HG03469 (cell line): ENCODE measurements around the gene SULT2B1.
"Not testable (repeated sequence)": the region's sequence is repeated elsewhere in the genome, so short reads cannot be mapped to it uniquely, and the experiment has no call there.

Source experiments
- ATAC-seq: cut with Tn5 transposase; IDR thresholded peaks from one replicate; pipeline ENCODE4 v1.9.1; 2021; ENCODE audit warnings: mild to moderate bottlenecking, moderate library complexity, moderate number of reproducible peaks; ENCODE audit not compliant: unreplicated experiment

Gene SULT2B1

GRCh38 chr19:48618278-48618915 is 66.4 kb downstream of the SULT2B1 start:
- no peak for ATAC-seq

GRCh38 chr19:48618916-48619691 is 67.1 kb downstream of the SULT2B1 start, which contains the start of the genes RPL18 and SPHK2:
RPL18 (minus strand) TSS chr19:48619178; CDS start chr19:48619143, 35 bp downstream.
SPHK2 (plus strand) TSS chr19:48619506; CDS start chr19:48620515, 1,009 bp downstream.
- peak; percentile 64 for ATAC-seq

DNA sequence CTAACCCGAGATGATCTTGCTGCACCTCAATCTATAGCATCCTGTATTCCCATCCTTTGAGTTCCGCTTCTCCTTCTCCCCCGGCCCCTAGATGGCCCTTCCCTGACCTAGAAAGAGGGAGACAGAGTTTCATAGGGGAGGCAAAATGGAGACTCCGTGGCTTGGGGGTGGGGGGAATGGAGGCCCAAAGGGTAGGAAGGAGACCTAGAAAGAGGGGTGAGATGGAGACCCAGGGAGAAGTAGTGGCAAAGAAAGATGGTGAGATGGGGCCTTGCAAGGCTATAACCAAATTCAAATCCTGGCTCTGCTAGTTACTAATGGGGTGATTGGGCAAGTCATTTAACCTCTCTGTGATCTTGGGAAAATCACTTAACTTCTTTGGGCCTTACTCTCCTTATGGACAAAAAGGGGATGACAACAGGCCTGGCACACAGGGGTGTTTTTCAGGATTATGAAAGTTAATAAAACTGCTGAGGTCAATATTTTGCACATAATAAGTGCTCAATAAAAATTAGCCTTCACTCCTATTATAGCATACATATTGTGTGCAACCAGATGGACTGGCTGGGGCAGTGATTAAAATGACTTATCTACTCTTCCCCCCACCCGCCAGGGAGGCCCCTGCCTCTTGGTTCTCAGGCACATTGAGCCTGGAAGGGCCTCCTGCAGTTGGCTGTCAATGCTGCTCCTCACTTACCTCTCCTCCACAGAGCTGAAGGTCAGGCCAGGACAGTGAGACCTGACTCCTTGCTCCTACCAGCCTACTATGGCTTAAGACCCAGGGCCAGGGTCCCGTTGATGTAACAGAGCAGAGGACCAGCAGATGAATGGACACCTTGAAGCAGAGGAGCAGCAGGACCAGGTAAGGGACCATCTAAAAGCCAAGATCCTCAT is 68.0 kb downstream of the SULT2B1 start:
- no peak for ATAC-seq

DNA sequence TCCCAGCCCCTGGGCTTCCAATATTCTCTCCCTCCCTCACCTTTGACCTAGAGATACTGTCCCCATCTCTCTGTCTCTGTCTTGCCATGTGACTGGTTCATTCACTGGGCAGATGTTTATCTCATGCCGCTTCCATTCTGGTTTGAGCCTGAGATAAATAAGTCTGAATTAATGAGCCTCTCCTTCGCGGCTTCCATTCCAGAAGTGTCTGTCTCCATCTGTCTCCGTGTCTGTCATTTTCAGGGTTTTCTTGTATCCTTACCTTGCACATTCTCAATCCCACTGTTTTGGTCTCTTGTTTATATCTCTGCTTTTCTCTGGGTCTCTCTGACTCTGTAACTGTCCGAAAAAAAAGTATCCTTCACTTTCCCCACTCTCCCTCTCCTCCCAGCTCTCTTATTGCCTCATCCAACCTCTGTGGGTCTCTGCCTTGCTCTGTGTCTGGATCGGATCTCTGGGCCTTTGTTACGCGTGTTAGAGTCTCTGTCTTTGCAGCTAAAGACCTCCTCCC is 71.6 kb downstream of the SULT2B1 start:
- no peak for ATAC-seq

GRCh38 chr19:48624067-48624594 is 72.2 kb downstream of the SULT2B1 start:
- peak; percentile 32 for ATAC-seq

GRCh38 chr19:48624791-48625723 is 73.1 kb downstream of the SULT2B1 start:
- ATAC-seq = no peak

DNA sequence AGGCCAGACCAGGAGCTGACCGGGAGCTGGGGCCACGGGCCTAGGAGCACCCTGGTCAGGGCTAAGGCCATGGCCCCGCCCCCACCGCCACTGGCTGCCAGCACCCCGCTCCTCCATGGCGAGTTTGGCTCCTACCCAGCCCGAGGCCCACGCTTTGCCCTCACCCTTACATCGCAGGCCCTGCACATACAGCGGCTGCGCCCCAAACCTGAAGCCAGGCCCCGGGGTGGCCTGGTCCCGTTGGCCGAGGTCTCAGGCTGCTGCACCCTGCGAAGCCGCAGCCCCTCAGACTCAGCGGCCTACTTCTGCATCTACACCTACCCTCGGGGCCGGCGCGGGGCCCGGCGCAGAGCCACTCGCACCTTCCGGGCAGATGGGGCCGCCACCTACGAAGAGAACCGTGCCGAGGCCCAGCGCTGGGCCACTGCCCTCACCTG is 73.9 kb downstream of the SULT2B1 start:
- no peak for ATAC-seq

DNA sequence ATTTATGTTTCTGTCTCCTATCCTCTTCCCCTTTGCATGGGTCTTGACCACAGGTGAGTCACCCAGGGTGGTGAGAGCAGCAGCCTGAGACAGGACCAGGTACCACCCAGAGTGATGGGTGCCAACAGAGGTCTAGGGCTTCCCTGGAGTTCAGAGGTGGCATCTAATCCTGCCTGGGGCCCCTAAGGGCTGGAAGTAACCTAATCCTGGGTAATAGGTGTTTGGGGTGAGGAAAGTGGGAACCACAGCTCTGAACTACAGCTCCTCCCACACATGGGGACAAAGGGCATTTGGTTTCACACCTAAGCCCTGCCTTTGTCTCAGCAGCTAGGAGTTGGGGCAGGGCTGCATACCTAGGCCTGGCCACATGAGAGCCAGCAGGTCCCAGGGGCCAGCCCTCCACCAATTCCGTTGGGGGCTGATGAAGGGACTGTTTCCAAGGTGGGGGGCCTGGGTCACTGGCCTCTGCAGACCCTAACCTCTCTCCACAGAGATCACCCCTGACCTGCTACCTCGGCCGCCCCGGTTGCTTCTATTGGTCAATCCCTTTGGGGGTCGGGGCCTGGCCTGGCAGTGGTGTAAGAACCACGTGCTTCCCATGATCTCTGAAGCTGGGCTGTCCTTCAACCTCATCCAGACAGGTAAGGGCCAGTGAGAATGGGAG is 75.4 kb downstream of the SULT2B1 start:
- no peak for ATAC-seq

GRCh38 chr19:48627865-48628314 is 75.9 kb downstream of the SULT2B1 start:
- ATAC-seq = no peak

DNA sequence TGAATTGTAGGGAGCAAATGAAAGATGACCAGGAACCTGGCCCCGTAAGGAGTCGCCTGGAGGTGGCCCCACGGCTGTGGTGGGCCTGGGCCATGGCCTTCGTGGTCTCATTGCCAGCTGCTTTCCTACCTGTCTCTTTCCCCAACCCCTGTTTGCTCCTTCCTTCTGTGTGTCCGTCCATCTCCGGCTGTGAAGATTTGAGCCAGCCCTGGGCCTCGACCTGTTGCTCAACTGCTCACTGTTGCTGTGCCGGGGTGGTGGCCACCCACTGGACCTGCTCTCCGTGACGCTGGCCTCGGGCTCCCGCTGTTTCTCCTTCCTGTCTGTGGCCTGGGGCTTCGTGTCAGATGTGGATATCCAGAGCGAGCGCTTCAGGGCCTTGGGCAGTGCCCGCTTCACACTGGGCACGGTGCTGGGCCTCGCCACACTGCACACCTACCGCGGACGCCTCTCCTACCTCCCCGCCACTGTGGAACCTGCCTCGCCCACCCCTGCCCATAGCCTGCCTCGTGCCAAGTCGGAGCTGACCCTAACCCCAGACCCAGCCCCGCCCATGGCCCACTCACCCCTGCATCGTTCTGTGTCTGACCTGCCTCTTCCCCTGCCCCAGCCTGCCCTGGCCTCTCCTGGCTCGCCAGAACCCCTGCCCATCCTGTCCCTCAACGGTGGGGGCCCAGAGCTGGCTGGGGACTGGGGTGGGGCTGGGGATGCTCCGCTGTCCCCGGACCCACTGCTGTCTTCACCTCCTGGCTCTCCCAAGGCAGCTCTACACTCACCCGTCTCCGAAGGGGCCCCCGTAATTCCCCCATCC is 76.7 kb downstream of the SULT2B1 start:
- no peak for ATAC-seq

DNA sequence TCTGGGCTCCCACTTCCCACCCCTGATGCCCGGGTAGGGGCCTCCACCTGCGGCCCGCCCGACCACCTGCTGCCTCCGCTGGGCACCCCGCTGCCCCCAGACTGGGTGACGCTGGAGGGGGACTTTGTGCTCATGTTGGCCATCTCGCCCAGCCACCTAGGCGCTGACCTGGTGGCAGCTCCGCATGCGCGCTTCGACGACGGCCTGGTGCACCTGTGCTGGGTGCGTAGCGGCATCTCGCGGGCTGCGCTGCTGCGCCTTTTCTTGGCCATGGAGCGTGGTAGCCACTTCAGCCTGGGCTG is 77.3 kb downstream of the SULT2B1 start:
- ATAC-seq = no peak

DNA sequence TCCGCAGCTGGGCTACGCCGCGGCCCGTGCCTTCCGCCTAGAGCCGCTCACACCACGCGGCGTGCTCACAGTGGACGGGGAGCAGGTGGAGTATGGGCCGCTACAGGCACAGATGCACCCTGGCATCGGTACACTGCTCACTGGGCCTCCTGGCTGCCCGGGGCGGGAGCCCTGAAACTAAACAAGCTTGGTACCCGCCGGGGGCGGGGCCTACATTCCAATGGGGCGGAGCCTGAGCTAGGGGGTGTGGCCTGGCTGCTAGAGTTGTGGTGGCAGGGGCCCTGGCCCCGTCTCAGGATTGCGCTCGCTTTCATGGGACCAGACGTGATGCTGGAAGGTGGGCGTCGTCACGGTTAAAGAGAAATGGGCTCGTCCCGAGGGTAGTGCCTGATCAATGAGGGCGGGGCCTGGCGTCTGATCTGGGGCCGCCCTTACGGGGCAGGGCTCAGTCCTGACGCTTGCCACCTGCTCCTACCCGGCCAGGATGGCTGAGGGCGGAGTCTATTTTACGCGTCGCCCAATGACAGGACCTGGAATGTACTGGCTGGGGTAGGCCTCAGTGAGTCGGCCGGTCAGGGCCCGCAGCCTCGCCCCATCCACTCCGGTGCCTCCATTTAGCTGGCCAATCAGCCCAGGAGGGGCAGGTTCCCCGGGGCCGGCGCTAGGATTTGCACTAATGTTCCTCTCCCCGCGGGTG is 77.8 kb downstream of the SULT2B1 start:
- ATAC-seq = no peak

GRCh38 chr19:48630296-48631063 is 78.5 kb downstream of the SULT2B1 start:
- no peak for ATAC-seq

DNA sequence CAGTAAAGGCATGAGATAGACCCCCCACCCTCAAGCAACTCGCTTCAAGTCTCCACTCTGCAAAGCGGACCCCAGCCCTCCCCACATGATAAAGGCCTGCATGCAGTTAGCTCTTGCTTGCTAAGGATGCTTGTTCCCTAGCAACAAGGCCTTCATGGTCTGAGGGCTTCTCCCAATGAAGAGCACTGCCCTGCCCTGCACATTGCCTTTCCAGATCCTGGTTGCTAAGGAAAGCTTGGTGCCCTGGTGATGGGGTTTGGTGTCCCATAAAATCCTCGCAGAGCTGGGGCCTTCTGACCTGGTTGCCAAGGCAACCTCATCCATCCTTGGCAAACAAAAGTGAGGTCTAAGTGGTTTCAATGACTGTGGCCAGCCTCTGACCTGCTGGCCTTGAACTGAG is 79.3 kb downstream of the SULT2B1 start:
- ATAC-seq = no peak

GRCh38 chr19:48632286-48632685 is 80.3 kb downstream of the SULT2B1 start:
- not testable (repeated sequence) for ATAC-seq

DNA sequence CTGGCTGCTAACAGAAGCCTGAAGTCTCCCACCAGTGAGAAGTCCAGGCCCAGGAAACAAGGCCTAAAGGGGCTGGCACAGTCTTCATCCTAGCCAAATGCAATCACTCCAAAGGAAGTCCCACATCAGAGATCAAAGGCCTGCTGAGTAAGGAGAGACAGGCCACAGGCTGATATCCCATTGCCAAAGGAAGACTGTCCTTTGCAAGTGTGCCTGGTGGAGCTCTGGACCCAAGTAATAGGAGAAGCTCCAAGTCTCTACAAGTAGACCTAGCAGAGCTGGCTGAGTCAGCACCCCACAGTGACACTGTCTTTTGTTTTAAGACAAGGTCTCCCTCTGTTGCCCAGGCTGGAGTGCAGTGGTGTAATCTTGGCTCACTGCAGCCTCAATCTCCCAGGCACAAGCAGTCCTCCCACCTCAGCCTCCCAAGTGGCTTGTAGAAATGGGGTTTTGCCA is 80.7 kb downstream of the SULT2B1 start:
- ATAC-seq = no peak
